ENCODE measurements around the gene DEXI.

The DEXI gene

DNA sequence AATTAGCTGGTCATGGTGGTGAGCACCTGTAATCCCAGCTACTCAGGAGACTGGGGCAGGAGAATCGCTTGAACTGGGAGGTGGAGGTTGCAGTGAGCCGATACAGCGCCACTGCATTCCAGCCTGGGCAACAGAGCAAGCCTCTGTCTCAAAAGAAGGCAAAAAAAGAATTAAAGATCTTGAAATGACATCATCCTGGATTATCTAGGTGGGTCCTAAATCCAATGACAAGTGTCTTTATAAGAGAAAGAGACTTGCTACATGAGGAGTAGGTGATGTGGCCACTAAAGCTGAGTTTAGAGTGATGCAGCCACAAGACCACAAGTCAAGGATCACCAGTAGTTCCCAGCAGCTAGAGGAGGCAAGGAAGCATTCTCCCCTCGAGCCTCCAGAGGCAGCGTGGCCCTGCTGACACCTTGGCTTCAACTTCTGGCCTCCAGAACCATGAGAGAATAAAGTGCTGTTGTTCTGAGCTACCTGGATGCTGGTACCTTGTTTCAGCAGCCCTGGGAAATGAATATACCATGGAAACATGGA lies 49.4 kb downstream of the DEXI start:
- no peak for DNase-seq (ENCODE audit: low read depth)

DNA sequence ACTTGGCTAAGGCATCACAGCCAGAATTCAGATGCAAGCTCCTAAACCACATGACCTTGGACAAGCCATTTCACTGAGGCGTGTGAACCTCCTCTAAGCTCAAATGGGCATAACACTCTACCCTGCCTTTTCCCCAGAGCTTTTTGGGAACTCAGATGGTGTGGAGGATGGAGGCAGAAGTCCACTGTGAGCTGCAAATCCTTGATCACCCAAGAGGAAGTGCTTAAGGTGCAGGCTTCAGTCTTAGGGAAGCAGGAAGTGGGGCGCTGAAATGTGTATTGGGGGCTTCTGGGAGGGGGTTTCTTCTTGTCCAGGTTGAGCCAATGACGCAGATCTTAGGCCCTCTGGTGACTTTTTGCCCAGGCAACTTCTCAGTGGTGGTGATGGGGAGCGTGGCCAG lies 52.4 kb downstream of the DEXI start:
- DNase-seq (ENCODE audit: low read depth): no peak

DNA sequence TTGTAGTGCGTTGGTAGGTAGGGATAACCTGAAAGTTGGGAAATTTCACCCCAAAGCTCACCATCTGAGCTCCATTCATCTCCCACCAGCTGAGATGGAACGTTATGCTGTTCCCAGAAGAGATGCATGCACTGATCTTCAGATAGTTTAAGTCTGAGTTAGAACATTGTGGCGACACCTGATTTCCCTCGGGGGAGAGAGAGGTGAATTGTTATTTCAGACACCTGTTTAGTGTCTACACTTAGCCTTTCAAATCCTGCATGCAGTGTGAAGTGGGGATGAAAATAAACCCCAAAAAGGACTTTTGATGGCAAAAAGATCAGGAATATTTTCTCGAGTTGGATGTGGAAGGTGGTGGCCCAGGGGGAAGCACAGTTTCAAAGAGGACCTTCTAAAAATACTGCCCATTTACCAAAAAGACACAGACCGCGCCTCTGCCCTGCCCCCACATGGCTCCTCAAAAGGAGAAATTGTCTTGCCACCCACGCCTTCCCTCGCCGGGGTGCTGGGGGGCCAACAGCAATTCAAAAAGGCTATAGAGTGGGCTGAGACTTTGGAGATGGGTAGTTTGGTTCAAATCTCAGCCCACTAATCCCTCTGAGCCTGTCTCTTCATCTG lies 53.8 kb downstream of the DEXI start:
- no peak for DNase-seq (ENCODE audit: low read depth)

DNA sequence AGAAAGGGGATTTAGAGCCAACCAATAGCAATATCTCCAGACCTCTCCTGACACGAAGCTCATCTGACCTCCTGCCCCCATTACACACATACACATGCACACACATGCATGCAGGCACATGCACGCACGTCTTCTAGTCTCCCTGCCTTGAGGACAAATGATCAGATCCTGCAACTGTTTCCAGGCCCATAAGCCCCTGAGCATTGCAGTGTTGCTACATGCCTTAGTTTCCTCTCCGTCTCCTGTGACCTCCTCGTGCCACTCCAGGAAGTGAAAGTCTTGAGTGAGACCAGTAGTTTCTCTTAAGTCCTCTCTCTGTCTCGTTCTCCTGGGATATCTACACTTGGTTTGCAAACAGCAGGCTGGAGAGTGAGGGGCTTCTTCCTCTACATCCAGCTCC lies 57.0 kb downstream of the DEXI start:
- DNase-seq (ENCODE audit: low read depth): no peak

DNA sequence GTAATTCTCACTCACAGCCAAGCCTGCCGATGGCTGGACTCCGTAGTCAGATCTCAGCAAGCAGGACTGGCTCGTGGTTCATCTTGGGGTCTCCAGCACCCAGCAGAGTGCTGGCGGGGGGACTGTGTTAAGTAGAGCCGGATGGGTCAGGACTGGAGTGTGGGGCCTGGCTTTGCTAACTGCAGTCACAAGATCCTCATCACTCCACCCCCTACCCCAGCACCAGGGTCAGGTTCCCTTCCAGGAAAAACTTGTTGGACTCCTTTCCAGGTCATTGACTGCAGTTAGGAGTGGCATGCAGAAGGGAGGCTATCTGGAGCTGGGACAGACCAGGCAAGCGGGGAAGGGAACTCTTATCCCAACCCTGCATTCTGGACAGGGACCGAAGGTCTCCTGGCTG lies 59.3 kb downstream of the DEXI start:
- DNase-seq (ENCODE audit: low read depth): no peak

DNA sequence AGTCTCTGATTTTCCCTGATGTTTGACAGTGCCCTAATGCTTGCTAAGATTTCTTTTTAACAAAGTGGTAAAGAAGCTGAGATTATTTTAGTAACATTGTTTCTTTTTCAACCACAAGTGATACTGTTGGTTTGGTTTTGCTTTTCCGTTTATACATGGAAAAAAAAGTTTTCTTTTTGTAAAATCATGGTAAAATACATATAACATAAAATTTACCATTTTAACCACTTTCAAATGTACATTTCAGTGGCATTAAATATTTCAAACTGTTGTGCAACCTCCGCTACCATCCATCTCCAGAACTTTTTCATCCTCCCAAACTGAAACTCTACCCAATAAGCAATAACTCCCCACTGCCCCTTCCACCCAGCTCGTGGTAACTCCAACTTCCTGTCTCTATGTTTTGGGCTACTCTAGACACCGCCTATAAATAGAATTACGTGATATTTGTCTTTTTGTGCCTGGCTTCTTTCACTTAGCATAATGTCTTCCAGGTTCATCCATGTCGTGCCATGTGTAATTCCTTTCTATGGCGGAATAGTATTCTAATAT lies 60.7 kb downstream of the DEXI start:
- no peak for DNase-seq (ENCODE audit: low read depth)

DNA sequence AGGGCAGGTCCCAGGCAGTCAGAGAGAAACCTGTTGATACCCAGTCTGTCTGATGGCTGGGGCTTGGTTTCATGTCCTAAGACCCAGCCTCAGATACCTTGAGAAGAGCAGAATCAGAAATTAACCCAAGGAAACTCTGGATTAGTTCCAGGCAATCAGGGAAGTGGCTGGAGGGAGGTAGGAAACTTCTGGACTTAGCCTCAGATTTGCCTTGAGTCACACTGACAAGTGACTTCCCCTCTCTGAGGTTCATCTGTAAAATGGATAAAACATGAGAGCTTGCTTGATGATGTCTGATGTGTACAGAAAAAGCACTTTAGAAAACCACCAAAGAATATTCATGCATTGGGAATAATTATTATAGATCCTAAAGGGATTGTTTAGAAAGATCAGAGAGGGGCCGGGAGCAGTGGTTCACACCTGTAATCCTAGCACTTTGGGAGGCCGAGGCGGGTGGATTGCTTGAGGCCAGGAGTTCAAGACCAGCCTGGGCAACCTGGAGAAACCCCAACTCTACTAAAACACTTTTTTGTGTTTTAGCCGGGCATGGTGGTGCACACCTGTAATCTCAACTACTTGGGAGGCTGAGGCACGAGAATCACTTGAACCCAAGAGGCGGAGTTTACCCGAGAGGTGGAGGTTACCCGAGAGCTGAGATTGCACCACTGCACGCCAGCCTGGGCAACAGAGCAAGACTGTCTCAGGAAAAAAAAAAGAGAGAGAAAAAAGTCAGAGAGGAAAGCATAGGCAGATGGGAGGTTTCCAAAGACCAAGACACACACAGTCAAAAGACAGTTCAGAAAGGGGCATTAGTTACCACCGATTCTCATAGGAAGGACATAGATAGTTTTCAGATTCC lies 61.4 kb downstream of the DEXI start:
- no peak for DNase-seq (ENCODE audit: low read depth)

DNA sequence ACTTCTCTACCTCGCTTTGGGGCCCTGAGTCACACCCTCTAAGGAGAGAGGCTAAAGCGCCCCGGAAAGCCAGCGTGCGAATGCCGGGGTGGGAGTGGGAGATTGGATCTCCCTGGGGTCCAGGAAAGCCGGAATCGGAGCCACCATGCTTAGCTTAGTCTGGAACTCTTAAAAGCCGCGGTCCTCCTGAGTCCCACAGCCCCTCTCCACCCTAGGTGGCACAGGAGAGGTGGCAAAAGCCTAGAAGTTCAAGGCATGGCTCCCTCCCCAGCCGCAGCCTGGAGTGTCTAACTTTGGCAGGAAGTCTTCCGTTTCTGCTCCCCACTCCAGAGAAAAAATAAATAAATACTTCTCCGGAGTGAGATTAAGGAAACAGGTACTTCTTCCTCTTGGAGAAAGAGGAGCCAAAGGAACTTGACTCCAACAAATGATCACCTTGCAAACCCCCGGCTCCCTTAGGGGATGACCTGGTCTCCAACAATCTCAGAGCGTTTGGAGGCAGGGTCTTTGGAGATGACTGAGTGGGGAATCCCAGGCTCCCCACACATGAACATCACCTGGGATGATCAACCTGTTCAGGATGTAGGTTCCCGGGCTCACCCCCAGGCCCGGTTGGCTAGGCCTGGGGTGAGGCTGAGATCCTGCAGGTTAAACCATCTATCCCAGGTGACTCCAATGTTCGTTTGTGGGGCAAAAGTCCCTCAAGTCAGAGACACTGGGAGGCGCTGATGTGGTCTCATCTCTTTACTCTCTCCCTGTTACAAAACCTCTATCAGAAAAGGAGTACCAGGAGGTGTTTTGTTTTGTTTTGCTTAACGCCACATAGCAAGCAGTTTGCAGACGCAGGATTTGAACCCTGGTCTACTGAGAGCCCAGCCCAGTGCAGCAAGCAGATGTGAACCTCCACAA lies 62.3 kb downstream of the DEXI start:
- no peak for DNase-seq (ENCODE audit: low read depth)
